ENCODE results near the gene DACT1.

The DACT1 gene

DNA sequence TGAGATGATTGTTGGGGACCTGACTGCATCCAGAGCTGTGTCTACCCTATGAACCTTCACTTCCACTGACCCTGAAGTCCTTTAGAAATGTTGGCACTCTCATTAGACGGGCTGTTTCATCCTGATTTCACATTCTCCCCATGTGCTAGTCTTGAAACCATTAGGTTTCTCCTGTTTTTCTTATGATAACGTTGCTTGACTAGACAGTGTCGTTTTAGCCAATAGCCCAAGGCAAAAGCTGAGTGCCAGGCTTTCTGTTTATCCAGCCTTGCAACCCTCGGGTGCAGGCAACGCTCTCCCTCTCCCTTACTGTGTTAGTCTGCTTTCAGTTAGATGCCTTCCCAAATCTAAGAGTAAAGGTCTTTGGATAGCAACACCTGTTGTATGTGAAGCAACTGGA, 30.1 kb downstream of the DACT1 start:
- DNase-seq (ENCODE audit: low read depth in 2 of 2) = no peak

GRCh38 chr14:58668848-58669480, 31.2 kb downstream of the DACT1 start:
- DNase-seq (ENCODE audit: low read depth in 2 of 2) = no peak

DNA sequence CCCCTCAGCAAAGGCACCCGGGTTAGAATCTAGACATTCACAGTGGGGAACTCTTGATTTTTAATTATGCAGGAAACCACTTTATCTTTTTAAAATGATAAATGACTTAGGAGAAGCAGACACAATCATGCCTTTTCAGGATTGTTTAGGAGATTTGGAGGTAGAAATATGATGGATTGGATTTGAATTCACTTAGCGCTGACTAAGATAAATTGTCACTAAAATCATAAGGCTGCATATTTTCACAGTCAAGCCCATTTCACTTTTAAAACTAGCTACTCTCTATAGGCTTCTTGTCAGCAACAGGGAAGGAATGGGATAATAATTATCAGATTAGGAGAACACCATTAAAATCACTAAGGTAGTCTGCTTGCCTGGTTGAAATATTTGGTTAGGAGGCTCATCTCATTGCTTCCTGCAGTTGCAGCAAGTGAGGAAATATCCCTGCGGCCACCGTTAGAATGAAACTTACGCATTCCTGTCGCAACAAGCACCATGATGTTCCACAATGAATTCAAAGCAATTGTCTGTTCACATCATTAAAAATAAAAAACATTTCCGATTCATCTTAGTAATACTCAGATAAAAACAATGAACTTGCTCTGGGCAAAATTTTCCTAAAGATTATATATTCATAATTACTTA, 31.9 kb downstream of the DACT1 start:
- no peak for DNase-seq (ENCODE audit: low read depth in 2 of 2)

DNA sequence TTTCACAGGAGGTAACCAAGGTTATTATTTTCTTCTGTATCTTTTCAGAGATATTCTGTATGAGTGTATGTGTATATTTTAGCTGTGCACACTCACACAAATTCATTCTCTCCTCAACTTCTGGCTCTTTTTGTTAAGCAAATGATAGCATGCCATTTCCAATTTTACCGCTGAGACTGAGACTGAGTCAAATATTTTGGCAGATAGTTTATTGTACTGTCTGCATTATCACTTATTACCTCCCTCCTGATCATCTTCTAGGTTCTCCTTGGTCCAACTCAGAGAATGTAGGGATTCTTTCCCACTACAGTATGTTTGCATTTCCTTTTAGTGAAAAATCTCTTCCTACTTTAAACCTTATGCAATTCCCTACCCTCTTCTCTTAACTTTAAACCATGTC, 33.3 kb downstream of the DACT1 start:
- no peak for DNase-seq (ENCODE audit: low read depth in 2 of 2)

- DNase-seq (ENCODE audit: low read depth in 2 of 2) = no peak
These were observed 33.7 kb downstream of the DACT1 start for GRCh38 chr14:58671436-58671835.

DNA sequence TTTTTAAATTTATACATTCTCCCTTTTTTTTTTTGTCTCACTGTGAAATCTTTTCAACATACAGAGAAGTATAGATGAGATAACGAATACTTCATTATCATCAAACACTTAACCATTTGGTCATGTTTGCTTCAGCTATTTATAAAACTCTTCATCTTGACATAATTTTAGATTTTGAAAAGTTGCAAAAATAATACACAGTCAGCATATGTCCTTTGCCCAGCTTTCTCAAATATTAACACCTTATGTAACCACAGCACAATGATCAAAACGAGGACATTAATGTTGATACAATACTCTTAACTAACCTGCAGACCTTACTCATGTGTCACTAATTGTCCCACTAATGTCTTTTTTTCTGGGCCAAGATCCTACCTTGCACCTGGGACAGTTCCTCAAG, 36.0 kb downstream of the DACT1 start:
- DNase-seq (ENCODE audit: low read depth in 2 of 2) = no peak

DNA sequence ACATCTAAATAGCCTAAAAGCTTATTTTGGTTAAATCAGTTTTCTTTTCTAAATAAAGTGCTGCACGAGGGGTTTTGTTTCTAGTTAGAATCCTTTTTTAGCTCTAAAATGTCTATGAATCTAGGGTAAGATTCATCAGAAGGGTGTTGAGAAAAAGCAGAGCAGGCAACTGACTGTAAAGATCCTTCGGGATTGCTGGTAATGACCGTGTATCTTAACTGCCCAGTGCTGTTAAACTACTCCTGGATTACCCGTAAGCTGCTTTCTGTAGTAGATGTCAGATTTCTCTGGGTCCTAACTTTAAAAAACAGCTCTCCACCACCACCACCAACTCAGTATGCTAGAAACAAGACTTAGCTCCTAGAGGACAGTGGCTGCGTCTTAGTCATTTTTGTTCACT, 39.2 kb downstream of the DACT1 start:
- DNase-seq (ENCODE audit: low read depth in 2 of 2) = no peak

DNA sequence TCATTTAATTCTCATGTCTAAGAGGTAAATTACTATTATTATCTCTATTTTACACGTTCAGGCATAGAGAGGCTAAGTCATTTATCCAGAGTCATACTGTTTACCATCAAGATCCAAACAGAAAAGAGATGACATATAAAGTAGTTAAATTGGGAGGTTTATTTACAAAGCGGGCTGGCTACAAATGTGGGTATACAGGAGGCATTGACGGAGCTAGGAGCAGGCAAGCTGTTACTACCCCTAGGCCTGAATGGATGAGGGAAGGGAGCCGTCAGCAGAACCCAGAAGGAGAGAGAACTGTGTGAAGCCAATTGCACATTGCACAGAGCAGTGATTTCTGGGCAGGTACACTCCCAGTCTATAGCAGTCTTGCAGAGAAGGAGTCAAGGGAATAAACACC, 39.8 kb downstream of the DACT1 start:
- no peak for DNase-seq (ENCODE audit: low read depth in 2 of 2)

DNA sequence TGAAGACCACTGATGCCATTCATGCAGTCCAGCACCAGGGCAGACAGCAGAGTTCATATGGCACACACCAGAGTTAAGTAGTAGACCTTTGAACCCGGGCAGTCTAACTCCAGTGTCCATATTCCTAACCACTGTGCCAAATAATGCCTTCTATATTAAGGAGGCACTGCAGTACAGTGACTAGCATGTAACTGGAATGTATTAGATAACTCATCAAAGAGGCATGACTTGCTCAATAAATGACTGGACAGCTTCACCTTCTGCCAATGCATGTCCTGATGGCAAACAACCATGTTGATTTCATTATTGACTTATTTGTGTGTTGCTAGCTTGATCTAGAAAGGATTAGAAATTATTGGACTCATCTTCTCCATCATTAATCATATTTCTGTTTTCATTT, 40.2 kb downstream of the DACT1 start:
- no peak for DNase-seq (ENCODE audit: low read depth in 2 of 2)

DNA sequence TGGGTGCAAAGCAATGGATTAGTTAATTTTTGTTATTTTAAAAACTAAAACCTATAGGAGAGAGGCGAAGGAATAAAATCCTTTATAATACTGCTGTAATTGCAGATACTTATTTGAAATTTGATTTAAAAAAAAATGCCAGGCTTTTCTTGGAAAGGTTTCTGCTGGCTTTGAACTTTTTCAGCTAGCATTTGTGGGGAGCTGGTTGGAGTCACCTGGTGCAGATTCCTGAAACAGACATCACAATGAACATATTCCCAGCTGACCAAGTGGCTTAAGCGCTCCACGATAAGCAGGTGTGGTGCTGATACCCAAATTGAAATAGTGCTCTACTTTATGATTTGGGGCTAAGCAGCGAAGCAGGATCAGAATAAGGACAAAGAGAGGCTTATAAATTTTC, 42.9 kb downstream of the DACT1 start:
- DNase-seq (ENCODE audit: low read depth in 2 of 2) = no peak

- no peak for DNase-seq (ENCODE audit: low read depth in 2 of 2)
These were observed 49.6 kb downstream of the DACT1 start for GRCh38 chr14:58687232-58687795.

DNA sequence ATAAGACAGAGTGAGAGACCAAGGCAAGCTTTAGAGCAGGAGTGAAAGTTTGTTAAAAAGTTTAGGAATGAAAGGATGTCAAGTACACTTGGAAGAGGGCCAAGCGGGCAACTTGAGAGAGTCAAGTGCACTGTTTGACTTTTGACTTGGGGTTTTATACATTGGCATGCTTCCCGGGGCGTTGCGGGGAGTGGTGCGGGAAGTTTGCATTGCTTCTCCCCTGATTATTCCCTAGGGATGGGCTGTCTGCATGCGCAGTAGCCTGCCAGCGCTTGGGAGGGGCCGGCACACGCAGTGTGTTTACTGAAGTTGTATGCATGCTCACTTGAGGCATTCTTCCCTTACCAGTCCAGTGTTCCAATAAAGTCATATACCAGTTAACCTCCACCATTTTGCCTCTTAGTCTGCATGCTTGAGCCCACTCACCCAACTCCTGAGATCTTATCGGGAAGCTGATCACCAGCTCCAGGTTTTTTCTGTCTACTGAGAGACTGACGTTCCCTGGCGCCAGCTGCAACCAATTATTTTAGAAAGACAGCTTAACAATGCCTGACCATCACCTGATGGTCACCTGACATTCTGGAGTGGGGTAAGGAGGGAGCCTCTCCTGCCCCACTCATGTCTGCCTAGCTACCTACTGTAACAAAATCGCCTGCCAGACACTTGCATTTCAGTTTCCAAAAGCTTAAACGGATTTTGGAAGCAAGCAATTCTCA, 53.2 kb downstream of the DACT1 start:
- DNase-seq (ENCODE audit: low read depth in 2 of 2) = no peak

DNA sequence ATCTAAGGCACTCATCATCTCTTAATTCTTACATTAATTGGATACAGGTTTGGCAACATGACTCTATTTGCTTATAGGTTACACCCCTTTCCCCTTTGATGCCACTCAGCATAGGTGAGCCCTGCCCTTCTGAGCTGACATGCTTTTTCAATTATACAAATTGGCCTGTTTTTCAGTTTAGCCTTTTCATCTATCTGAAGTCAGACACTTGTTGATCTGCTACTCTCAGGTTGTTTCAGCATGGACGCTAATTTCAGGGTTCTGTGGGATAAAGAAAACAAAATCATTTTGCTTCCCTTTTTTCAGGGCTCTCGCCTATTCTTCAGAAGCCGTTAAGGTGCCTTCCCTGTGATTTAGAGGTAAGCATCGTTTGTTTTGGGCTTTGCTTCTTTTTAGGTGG, 55.3 kb downstream of the DACT1 start:
- no peak for DNase-seq (ENCODE audit: low read depth in 2 of 2)

GRCh38 chr14:58695514-58695913, 57.8 kb downstream of the DACT1 start:
- no peak for DNase-seq (ENCODE audit: low read depth in 2 of 2)

GRCh38 chr14:58697266-58697929, 59.6 kb downstream of the DACT1 start:
- DNase-seq (ENCODE audit: low read depth in 2 of 2) = no peak
